Peyer's patch (tissue), 4 donors: ENCODE results near the gene AP4M1.

ENCODE experiments used
- CTCF ChIP-seq, 6 experiments: fragments of 450-650 bp in 4 of 6; fragments of 200-600 bp in 2 of 6; sonication (generic) in 1 of 6; IDR thresholded peaks; one replicate each; pipeline ENCODE4 v1.5.1; 2017 to 2019; ENCODE audit warnings: antibody characterized with exemption in 6 of 6, mild to moderate bottlenecking in 3 of 6, moderate library complexity in 1 of 6
- POLR2A ChIP-seq, 2 donors: fragments of 450-650 bp; IDR thresholded peaks; one replicate each; pipeline ENCODE4 v1.5.1; 2017; ENCODE audit warnings: antibody characterized with exemption in 2 of 2, mild to moderate bottlenecking in 2 of 2, moderate library complexity in 2 of 2

GRCh38 chr7:100071018-100071723 lies 30.3 kb upstream of the AP4M1 start:
- TF ChIP-seq CTCF (IDR thresholded peaks at IDR 0.05) (no peak), POLR2A (IDR thresholded peaks at IDR 0.05) (no peak)
